ACC112 (cell line): Measurements from ENCODE around the gene HSD17B14.
"Not testable (repeated sequence)": the region's sequence is repeated elsewhere in the genome, so short reads cannot be mapped to it uniquely, and the experiment has no call there.

Experiments
- H2AFZ ChIP-seq: fragments of 200-600 bp; sonication (generic); one replicate; pipeline ENCODE4 v1.6.0; 2017; ENCODE audit warnings: antibody characterized with exemption, low read length; ENCODE audit not compliant: unreplicated experiment
- H3K27ac ChIP-seq: fragments of 200-600 bp; sonication (generic); 2 replicates; pipeline ENCODE4 v1.5.1; 2014; ENCODE audit warnings: low read depth, mild to moderate bottlenecking, antibody characterized with exemption, low read length, moderate library complexity
- H3K27me3 ChIP-seq: fragments of 200-600 bp; sonication (generic); 2 replicates; pipeline ENCODE4 v1.6.1; 2014; ENCODE audit warnings: mild to moderate bottlenecking, antibody characterized with exemption, low read length, moderate library complexity, mixed read lengths; ENCODE audit not compliant: insufficient read depth
- H3K36me3 ChIP-seq: fragments of 200-600 bp; sonication (generic); 2 replicates; pipeline ENCODE4 v1.6.1; 2016; ENCODE audit warnings: mild to moderate bottlenecking, antibody characterized with exemption, low read length, moderate library complexity, mixed read lengths; ENCODE audit not compliant: insufficient read depth
- H3K4me1 ChIP-seq: fragments of 200-600 bp; sonication (generic); one replicate; pipeline ENCODE4 v1.6.1; 2016; ENCODE audit warnings: low read length, mixed read lengths; ENCODE audit not compliant: insufficient read depth, unreplicated experiment, control insufficient read depth
- H3K4me3 ChIP-seq: fragments of 200-600 bp; sonication (generic); 2 replicates; pipeline ENCODE4 v1.5.1; 2014; ENCODE audit warnings: mild to moderate bottlenecking, low read depth, low read length
- H3K79me2 ChIP-seq: fragments of 200-600 bp; sonication (generic); one replicate; pipeline ENCODE4 v1.6.0; 2016; ENCODE audit warnings: low read length; ENCODE audit not compliant: control insufficient read depth, unreplicated experiment, insufficient read depth

The HSD17B14 gene

GRCh38 chr19:48874303-48875135, 38.2 kb upstream of the HSD17B14 start:
- Histone ChIP-seq H3K4me3 (peak overlapping the region; percentile 87), H3K4me1 (peaks cover 6% of the 10 kb centered on the region), H2AFZ (no peak overlapping the region), H3K27ac (peak overlapping the region; percentile 98), H3K27me3 (no peaks in the 10 kb centered on the region), H3K79me2 (peaks cover 35% of the 10 kb centered on the region), H3K36me3 (peaks cover 28% of the 10 kb centered on the region)

- Histone ChIP-seq H3K27ac (peak overlapping the region; percentile 98), H3K79me2 (peaks cover 35% of the 10 kb centered on the region), H3K4me1 (peaks cover 11% of the 10 kb centered on the region), H3K36me3 (peaks cover 27% of the 10 kb centered on the region), H2AFZ (no peak overlapping the region), H3K27me3 (no peaks in the 10 kb centered on the region), H3K4me3 (peak overlapping the region; percentile 87)
Measured at GRCh38 chr19:48873476-48874302, 37.4 kb upstream of the HSD17B14 start.

GRCh38 chr19:48872884-48873475, 36.7 kb upstream of the HSD17B14 start:
- H3K27me3 ChIP-seq, result no peaks in the 10 kb centered on the region
- peaks cover 14% of the 10 kb centered on the region for H3K4me1 ChIP-seq
- H3K36me3 ChIP-seq, result peaks cover 24% of the 10 kb centered on the region
- peak overlapping the region; percentile 87 for H3K4me3 ChIP-seq
- peaks cover 35% of the 10 kb centered on the region for H3K79me2 ChIP-seq
- peak overlapping the region; percentile 98 for H3K27ac ChIP-seq
- H2AFZ ChIP-seq, result no peak overlapping the region

DNA sequence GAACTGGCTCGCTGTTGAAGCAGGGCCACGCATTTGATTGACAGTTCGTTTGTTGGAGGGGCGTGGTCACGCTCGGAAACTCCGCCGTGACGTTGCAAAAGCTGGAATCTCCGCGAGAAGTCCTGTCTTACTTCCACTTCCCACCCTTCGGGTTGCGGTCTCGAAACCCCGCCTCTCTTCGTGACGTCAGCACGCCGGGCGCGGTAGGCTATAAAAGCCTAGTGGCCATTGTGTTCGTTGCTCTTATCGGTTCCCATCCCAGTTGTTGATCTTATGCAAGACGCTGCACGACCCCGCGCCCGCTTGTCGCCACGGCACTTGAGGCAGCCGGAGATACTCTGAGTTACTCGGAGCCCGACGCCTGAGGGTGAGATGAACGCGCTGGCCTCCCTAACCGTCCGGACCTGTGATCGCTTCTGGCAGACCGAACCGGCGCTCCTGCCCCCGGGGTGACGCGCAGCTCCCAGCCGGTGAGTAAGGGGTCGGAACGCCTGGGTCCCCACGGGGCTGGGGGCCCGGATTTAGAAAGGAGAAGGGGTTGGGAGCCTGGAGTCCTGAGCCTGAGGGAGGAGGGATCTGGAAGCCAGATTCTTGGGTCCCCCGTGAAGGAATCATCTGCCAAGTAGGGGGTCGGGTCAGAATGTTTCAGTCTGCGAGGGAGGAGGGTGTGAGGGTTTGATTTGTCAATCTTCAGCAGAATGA, 36.0 kb upstream of the HSD17B14 start, which contains the start of gene PPP1R15A:
Gene PPP1R15A (plus strand): TSS at position 240 of the 702 bp plus-strand sequence. CDS start 813 bp downstream, outside the sequence.
- Histone ChIP-seq H3K27ac (peak within 1 kb of the TSS; percentile 98), H2AFZ (no peak within 1 kb of the TSS), H3K4me3 (peak within 1 kb of the TSS; percentile 87), H3K79me2 (peaks cover 35% of the 10 kb centered on the region), H3K36me3 (peaks cover 24% of the 10 kb centered on the region), H3K4me1 (peaks cover 14% of the 10 kb centered on the region), H3K27me3 (no peaks in the 10 kb centered on the region)

DNA sequence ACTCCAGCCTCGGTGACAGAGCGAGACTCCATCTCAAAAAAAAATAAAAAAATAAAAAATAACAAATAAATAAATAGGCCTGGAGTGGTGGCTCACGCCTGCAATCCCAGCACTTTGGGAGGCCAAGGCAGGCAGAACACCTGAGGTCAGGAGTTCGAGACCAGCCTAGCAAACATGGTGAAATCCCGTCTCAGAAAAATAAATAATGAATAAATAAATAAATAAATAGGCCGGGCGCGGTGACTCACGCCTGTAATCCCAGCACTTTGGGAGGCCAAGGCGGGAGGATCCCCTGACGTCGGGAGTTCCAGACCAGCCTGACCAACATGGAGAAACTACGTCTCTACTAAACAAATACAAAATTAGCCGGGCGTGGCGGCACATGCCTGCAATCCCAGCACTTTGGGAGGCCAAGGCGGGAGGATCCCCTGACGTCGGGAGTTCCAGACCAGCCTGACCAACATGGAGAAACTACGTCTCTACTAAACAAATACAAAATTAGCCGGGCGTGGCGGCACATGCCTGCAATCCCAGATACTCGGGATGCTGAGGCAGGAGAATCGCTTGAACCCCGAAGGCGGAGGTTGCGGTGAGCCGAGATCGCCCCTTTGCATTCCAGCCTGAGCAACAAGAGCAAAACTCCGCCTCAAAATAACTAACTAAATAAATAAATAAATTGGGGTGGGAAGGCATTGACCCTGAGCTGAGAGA, 35.3 kb upstream of the HSD17B14 start:
- peaks cover 24% of the 10 kb centered on the region for H3K36me3 ChIP-seq
- not testable (repeated sequence) for H2AFZ ChIP-seq, H3K4me3 ChIP-seq, H3K27me3 ChIP-seq, H3K27ac ChIP-seq
- H3K79me2 ChIP-seq, result peaks cover 42% of the 10 kb centered on the region
- H3K4me1 ChIP-seq, result peaks cover 14% of the 10 kb centered on the region

GRCh38 chr19:48870048-48870447, 33.8 kb upstream of the HSD17B14 start:
- peaks cover 12% of the 10 kb centered on the region for H3K4me1 ChIP-seq
- peaks cover 43% of the 10 kb centered on the region for H3K79me2 ChIP-seq

DNA sequence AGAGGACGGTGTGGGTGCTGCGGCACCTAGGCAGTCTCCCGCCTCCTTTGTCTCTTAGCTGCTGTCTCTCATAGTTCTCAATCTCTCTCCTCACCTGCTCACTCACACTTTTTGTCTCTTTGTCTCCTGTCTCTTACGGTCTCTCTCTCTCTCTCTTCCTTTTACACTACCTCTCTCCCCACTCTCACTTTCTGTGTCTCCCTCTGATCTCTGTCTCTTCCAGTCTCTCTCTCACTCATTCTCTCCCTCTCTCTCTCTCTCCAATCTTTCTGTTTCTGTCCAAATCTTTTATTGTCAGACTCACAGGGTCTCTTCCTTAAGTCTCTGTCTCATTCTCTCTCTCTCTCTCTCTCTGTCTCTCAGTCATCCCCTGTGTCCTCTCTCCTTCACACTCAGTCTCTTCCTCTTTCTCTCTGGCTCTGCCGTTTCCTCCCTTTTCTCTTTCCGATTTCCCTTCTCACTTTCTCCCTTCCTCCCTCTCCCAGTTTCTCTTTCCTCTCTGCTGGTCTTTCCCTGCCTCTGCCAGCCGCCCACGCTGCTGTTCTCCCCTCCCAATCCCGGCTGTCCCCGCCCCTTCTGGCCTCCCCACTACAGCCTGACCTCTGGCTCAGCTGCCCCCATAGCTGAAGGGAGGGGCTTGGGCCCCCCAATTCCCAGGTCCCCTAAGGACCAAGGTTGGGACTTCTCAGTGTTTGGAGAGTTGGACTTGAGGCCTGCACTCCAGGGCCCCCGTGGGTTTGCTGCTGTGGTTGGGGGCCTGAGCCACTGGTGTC, 32.0 kb upstream of the HSD17B14 start, which contains the start of gene PLEKHA4:
Gene PLEKHA4 (minus strand): TSS at position 504 of the 773 bp plus-strand sequence. CDS start 997 bp downstream, outside the sequence.
- Histone ChIP-seq H3K27ac (peak within 1 kb of the TSS; percentile 89), H3K4me3 (peak within 1 kb of the TSS; percentile 97), H3K4me1 (peaks cover 12% of the 10 kb centered on the region), H3K36me3 (peaks cover 9% of the 10 kb centered on the region), H2AFZ (peak within 1 kb of the TSS; percentile 68), H3K27me3 (no peaks in the 10 kb centered on the region), H3K79me2 (peaks cover 32% of the 10 kb centered on the region)

More at GRCh38 chr19:48870048-48870447, 33.8 kb upstream of the HSD17B14 start:
- Histone ChIP-seq H3K27me3 (no peaks in the 10 kb centered on the region), H3K36me3 (peaks cover 15% of the 10 kb centered on the region), H3K27ac (no peak overlapping the region), H2AFZ (no peak overlapping the region), H3K4me3 (no peak overlapping the region)

DNA sequence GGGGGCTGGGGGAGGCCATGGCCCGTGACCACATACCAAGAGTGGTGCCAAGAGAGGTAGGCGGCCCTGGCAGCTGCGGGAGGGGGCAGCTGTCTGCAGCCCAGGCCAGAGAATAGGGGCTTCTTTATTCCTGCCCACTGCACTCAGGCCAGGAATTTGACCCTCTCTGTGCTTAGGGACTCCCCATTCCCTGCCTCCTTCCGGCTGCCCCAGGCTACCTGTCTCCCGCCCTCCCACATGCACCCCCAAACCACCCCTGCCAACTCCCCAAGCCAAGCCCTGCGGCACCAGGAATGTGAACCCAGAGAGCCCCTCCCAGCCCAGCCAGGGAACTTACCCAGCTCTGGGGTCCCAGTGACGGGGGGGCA, 31.4 kb upstream of the HSD17B14 start:
- Histone ChIP-seq H2AFZ (peak overlapping the region; percentile 68), H3K36me3 (peaks cover 10% of the 10 kb centered on the region; the same call in 1 of the 2 replicates), H3K27me3 (no peaks in the 10 kb centered on the region), H3K4me3 (peak overlapping the region; percentile 97), H3K27ac (peak overlapping the region; percentile 89), H3K4me1 (peaks cover 12% of the 10 kb centered on the region), H3K79me2 (peaks cover 26% of the 10 kb centered on the region)

DNA sequence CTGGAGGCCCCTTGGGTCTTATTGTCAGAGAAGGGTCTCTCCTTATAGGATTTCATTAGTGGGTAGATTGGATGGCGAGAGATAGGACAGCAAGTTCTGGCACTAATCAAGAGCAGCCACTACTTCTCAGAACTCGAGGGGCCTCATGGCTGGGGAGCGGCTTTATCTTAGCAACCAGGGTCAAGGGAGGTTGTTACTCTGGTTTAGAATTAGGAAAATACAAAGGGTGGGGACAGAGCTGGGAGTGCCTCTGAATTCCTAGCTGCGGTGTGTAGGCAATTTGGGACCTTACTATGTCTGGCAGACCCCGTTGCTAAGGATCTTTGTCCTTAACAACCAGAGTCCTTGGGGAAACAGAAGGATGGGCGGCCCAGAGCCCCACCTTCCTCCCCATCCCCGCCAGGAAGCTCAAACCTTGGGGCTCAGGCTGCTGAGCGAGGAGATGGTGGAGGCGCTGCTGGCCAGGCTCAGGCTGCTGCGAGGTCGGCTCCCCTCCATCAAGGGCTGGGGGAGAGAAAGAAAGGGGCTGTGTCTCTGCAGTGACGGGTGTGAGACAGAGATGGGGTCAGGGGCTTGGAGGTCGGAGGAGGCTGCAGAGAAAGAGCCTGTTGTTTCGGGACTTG, 30.9 kb upstream of the HSD17B14 start:
- H3K36me3 ChIP-seq, result peaks cover 10% of the 10 kb centered on the region; the same call in 1 of the 2 replicates
- peak overlapping the region; percentile 97 for H3K4me3 ChIP-seq
- H3K27me3 ChIP-seq, result no peaks in the 10 kb centered on the region
- H3K79me2 ChIP-seq, result peaks cover 22% of the 10 kb centered on the region
- peaks cover 12% of the 10 kb centered on the region for H3K4me1 ChIP-seq
- H3K27ac ChIP-seq, result peak overlapping the region; percentile 89
- H2AFZ ChIP-seq, result no peak overlapping the region
